Measurements from ENCODE around the gene BCAM. TPM values are rescaled to one million over a fixed set of nuclear protein-coding genes. Genes with fewer than 3 reads are reported as not detected.

The BCAM gene
- total RNA-seq, 1 experiment from 2014 or later: 73.0 TPM

GRCh38 chr19:44800461-44800860 is 8.4 kb upstream of the BCAM start:
- H3K27ac Mint-ChIP-seq: no peak overlapping the region; a peak in 2 of 7 replicates
- Histone ChIP-seq H2BK15ac (ENCODE audit: low read depth, low read length) (no peak overlapping the region), H2BK12ac (ENCODE audit: insufficient read length, low read depth, low read length) (no peak overlapping the region), H2BK120ac (ENCODE audit: low read depth, low read length, poor library complexity, severe bottlenecking) (no peak overlapping the region), H4K8ac (replicated peaks; ENCODE audit: insufficient read length, low read depth, low read length) (no peak overlapping the region), H3K27me3 (ENCODE audit: insufficient read depth, low read length) (peaks cover 11% of the 10 kb centered on the region), H3K9ac (ENCODE audit: extremely low read depth, insufficient read length, low read length) (no peak overlapping the region), H3T11ph (ENCODE audit: low read length) (no peak overlapping the region), H3K4ac (ENCODE audit: low read depth, low read length) (no peak overlapping the region), H2BK5ac (ENCODE audit: insufficient read length, low read length) (no peak overlapping the region), H3K79me2 (ENCODE audit: insufficient read depth, low read length) (no peaks in the 10 kb centered on the region), H2AK5ac (ENCODE audit: insufficient read length, low read length) (no peak overlapping the region), H3K14ac (ENCODE audit: insufficient read depth, low read length) (no peak overlapping the region), H2AFZ (ENCODE audit: low read length) (no peak overlapping the region), H3K4me2 (ENCODE audit: insufficient read depth, insufficient read length, low read length) (no peak overlapping the region), H3K56ac (ENCODE audit: insufficient read length, low read depth, low read length) (no peak overlapping the region), H4K20me1 (ENCODE audit: control insufficient read depth, insufficient read depth, insufficient read length) (no peaks in the 10 kb centered on the region), H2BK20ac (ENCODE audit: low read depth, low read length, poor library complexity, severe bottlenecking) (no peak overlapping the region), H4K91ac (ENCODE audit: insufficient read length, low read depth, low read length) (no peak overlapping the region), H3K9me3 (ENCODE audit: control insufficient read depth, low read depth, low read length) (no peaks in the 10 kb centered on the region), H3K23ac (ENCODE audit: insufficient read length, low read depth, low read length) (no peak overlapping the region), H3K79me1 (ENCODE audit: insufficient read depth, low read depth, low read length, poor library complexity, severe bottlenecking) (no peaks in the 10 kb centered on the region), H4K5ac (ENCODE audit: insufficient read length, low read depth, low read length) (no peak overlapping the region), H3K27ac (ENCODE audit: insufficient read length, low read depth, low read length) (no peak overlapping the region), H3K18ac (ENCODE audit: insufficient read length, low read depth, low read length) (no peak overlapping the region), H3K4me1 (ENCODE audit: insufficient read depth, low read length) (peaks cover 3% of the 10 kb centered on the region; the same call in 1 of the 2 replicates), H3K23me2 (ENCODE audit: insufficient read length, low read depth, low read length, poor library complexity, severe bottlenecking) (no peaks in the 10 kb centered on the region)
- TF ChIP-seq CTCF (conservative IDR thresholded peaks at IDR 0.05): peak; percentile 98
- H3K27me3 Mint-ChIP-seq (ENCODE audit: low read depth): peaks cover 32% of the 10 kb centered on the region
- no peaks in the 10 kb centered on the region for H3K9me3 Mint-ChIP-seq
- peaks cover 21 to 54% (median 42%) of the 10 kb centered on the region in 3 experiments for H3K36me3 Mint-ChIP-seq (ENCODE audit: insufficient read depth in 1 of 3, low read depth in 3 of 3)
- no peak overlapping the region for H3K4me3 Mint-ChIP-seq
- DNase-seq: peak; percentile 93
- WGBS (ENCODE audit: extremely low coverage, insufficient read length, low lambda C conversion rate): no CpG with 5 or more reads among the region's 3 CpGs
- H3K4me1 Mint-ChIP-seq: peaks cover 14 to 25% of the 10 kb centered on the region in 2 experiments

Data from H9 (cell line).